ENCODE results near the gene EFNA5. TPM values are rescaled to one million over a fixed set of nuclear protein-coding genes. Genes with fewer than 3 reads are reported as not detected.

EFNA5 gene
- polyA plus RNA-seq, 3 donors: 0.01 TPM; not detected in 2

DNA sequence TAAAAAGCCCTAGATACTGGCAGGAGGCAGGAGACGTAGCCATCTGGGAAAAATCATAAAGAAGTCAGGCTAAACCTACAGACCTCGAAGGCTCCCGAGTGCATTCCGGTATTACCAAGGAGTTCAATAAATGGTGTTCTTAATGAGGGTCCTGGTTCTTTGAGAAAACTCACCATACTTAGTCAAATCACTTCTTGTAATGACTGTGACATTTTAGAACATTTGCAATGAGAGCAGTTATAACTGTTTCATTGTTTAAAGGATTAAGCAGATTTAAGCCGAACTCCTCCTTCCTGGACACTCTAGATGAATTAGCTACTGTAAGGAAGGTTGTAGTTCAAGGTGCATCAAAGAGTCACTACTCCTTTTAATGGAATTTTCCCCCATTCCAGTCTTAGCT, 67.8 kb downstream of the EFNA5 start:
- no peak overlapping the region for H3K9ac ChIP-seq (ENCODE audit: insufficient read depth, low read length, poor library complexity, severe bottlenecking)
- Mint-ChIP-seq H3K4me1 (no peaks in the 10 kb centered on the region), H3K36me3 (no peaks in the 10 kb centered on the region), H3K4me3 (no peak overlapping the region), H3K27me3 (ENCODE audit: low read depth in 3 of 3) (peaks cover 1 to 4% (median 2%) of the 10 kb centered on the region in 3 donors), H3K27ac (no peak overlapping the region), H3K9me3 (no peaks in the 10 kb centered on the region)
- no peaks in the 10 kb centered on the region for H4K20me1 ChIP-seq (ENCODE audit: insufficient read depth, low read length)
- no peak overlapping the region for H3K27ac ChIP-seq (ENCODE audit: low read depth in 1 of 2, low read length in 2 of 2)
- no peak overlapping the region for H3K4me3 ChIP-seq (replicated peaks in 1 of 3; ENCODE audit: low read depth in 2 of 3, low read length in 3 of 3)
- 100% methylated on average over 1 of the region's 5 CpGs for WGBS (ENCODE audit: insufficient coverage)
- intact Hi-C loops (cut with micrococcal nuclease): no loop called here
- no peaks in the 10 kb centered on the region for H3K9me3 ChIP-seq (replicated peaks in 1 of 2; ENCODE audit: control insufficient read depth in 1 of 2, insufficient read depth in 1 of 2, low read length in 2 of 2)
- no peaks in the 10 kb centered on the region for H3K36me3 ChIP-seq (replicated peaks in 1 of 2; ENCODE audit: control insufficient read depth in 1 of 2, insufficient read depth in 2 of 2, low read length in 2 of 2)
- no peak for DNase-seq
- no peak overlapping the region for H3K4me2 ChIP-seq (replicated peaks; ENCODE audit: extremely low read depth, low read length, poor library complexity, severe bottlenecking)
- H3K4me1 ChIP-seq (ENCODE audit: control insufficient read depth in 1 of 2, insufficient read depth in 2 of 2, low read length in 2 of 2): no peaks in the 10 kb centered on the region
- no peaks in the 10 kb centered on the region for H3K79me2 ChIP-seq (ENCODE audit: insufficient read depth, low read length)
- H2AFZ ChIP-seq (ENCODE audit: insufficient read depth, low read depth, low read length, poor library complexity, severe bottlenecking): no peak overlapping the region
- TF ChIP-seq, protein P1, sequence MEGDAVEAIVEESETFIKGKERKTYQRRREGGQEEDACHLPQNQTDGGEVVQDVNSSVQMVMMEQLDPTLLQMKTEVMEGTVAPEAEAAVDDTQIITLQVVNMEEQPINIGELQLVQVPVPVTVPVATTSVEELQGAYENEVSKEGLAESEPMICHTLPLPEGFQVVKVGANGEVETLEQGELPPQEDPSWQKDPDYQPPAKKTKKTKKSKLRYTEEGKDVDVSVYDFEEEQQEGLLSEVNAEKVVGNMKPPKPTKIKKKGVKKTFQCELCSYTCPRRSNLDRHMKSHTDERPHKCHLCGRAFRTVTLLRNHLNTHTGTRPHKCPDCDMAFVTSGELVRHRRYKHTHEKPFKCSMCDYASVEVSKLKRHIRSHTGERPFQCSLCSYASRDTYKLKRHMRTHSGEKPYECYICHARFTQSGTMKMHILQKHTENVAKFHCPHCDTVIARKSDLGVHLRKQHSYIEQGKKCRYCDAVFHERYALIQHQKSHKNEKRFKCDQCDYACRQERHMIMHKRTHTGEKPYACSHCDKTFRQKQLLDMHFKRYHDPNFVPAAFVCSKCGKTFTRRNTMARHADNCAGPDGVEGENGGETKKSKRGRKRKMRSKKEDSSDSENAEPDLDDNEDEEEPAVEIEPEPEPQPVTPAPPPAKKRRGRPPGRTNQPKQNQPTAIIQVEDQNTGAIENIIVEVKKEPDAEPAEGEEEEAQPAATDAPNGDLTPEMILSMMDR (IDR thresholded peaks at IDR 0.05): no peak
- no peaks in the 10 kb centered on the region for H3K27me3 ChIP-seq (ENCODE audit: control insufficient read depth in 2 of 2, insufficient read depth in 2 of 2, low read length in 2 of 2)

- WGBS (ENCODE audit: insufficient coverage): 48% methylated on average over 2 of the region's 6 CpGs
- H3K27me3 Mint-ChIP-seq (ENCODE audit: low read depth in 3 of 3): peaks cover 0 to 2% (median 0%) of the 10 kb centered on the region in 3 donors
Measured at GRCh38 chr5:107601076-107601475, 69.7 kb downstream of the EFNA5 start.

More at GRCh38 chr5:107601076-107601475, 69.7 kb downstream of the EFNA5 start:
- no peaks in the 10 kb centered on the region for H3K27me3 ChIP-seq (ENCODE audit: control insufficient read depth in 2 of 2, insufficient read depth in 2 of 2, low read length in 2 of 2)
- H3K9ac ChIP-seq (ENCODE audit: insufficient read depth, low read length, poor library complexity, severe bottlenecking): no peak overlapping the region
- no peaks in the 10 kb centered on the region for H3K36me3 ChIP-seq (replicated peaks in 1 of 2; ENCODE audit: control insufficient read depth in 1 of 2, insufficient read depth in 2 of 2, low read length in 2 of 2)
- TF ChIP-seq, protein P1 (IDR thresholded peaks at IDR 0.05): no peak
- no peaks in the 10 kb centered on the region for H3K79me2 ChIP-seq (ENCODE audit: insufficient read depth, low read length)
- no peaks in the 10 kb centered on the region for H4K20me1 ChIP-seq (ENCODE audit: insufficient read depth, low read length)
- no peaks in the 10 kb centered on the region for H3K4me1 ChIP-seq (ENCODE audit: control insufficient read depth in 1 of 2, insufficient read depth in 2 of 2, low read length in 2 of 2)
- H2AFZ ChIP-seq (ENCODE audit: insufficient read depth, low read depth, low read length, poor library complexity, severe bottlenecking): no peak overlapping the region
- H3K9me3 ChIP-seq (replicated peaks in 1 of 2; ENCODE audit: control insufficient read depth in 1 of 2, insufficient read depth in 1 of 2, low read length in 2 of 2): no peaks in the 10 kb centered on the region
- Mint-ChIP-seq H3K27ac (no peak overlapping the region), H3K4me3 (no peak overlapping the region), H3K4me1 (no peaks in the 10 kb centered on the region), H3K9me3 (no peaks in the 10 kb centered on the region), H3K36me3 (no peaks in the 10 kb centered on the region)
- DNase-seq: no peak
- no peak overlapping the region for H3K4me3 ChIP-seq (replicated peaks in 1 of 3; ENCODE audit: low read depth in 2 of 3, low read length in 3 of 3)
- H3K4me2 ChIP-seq (replicated peaks; ENCODE audit: extremely low read depth, low read length, poor library complexity, severe bottlenecking): no peak overlapping the region
- no peak overlapping the region for H3K27ac ChIP-seq (ENCODE audit: low read depth in 1 of 2, low read length in 2 of 2)
- intact Hi-C loops (cut with micrococcal nuclease): no loop called here

Data from CD14-positive monocyte (primary cell).